ENCODE data around the gene PDZD4.

GRCh38 chrX:153799326-153799725 is 31.0 kb downstream of the PDZD4 start:
- TF ChIP-seq, protein P1, sequence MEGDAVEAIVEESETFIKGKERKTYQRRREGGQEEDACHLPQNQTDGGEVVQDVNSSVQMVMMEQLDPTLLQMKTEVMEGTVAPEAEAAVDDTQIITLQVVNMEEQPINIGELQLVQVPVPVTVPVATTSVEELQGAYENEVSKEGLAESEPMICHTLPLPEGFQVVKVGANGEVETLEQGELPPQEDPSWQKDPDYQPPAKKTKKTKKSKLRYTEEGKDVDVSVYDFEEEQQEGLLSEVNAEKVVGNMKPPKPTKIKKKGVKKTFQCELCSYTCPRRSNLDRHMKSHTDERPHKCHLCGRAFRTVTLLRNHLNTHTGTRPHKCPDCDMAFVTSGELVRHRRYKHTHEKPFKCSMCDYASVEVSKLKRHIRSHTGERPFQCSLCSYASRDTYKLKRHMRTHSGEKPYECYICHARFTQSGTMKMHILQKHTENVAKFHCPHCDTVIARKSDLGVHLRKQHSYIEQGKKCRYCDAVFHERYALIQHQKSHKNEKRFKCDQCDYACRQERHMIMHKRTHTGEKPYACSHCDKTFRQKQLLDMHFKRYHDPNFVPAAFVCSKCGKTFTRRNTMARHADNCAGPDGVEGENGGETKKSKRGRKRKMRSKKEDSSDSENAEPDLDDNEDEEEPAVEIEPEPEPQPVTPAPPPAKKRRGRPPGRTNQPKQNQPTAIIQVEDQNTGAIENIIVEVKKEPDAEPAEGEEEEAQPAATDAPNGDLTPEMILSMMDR (IDR thresholded peaks at IDR 0.05; ENCODE audit: low read length), result no peak
- TF ChIP-seq EZH2phosphoT487 (IDR thresholded peaks at IDR 0.05; ENCODE audit: low read length) (no peak), EZH2 (optimal IDR thresholded peaks at IDR 0.05; ENCODE audit: low read depth, low read length) (no peak)
